HG02610 (cell line): ENCODE measurements around the gene LRP1B.
"Not testable (repeated sequence)": the region's sequence is repeated elsewhere in the genome, so short reads cannot be mapped to it uniquely, and the experiment has no call there.

Source experiments
- ATAC-seq: cut with Tn5 transposase; IDR thresholded peaks from one replicate; pipeline ENCODE4 v1.9.1; 2021; ENCODE audit warnings: mild to moderate bottlenecking, moderate library complexity; ENCODE audit not compliant: unreplicated experiment

The LRP1B gene

DNA sequence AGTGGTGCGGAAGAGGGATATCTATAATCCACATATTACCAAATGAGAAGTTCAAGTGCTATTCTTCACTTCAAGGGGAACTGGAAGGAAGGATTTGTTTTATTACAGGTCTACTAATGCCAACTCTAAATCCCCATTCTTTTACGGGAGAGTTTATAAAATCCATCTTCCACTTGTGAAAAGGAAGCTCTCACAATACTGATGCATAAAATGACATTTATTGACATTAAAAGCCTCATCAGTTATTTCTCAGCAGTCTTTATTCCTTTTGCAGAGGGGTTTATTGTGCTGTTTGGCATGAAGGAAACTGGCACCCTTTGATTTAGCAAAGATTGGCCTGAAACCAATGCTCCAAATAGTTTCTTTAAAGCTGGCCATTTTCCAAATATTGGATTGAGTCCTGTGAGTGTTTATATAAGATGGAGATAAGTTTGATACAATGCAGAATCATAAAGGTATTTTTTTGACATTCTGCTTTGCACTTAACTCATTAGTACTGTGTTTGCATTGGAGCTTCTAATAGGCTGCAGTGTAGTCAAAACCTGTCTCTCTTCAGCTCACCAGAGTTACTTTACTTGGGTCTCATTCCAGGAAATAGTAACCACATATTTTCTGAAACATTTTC lies 26.6 kb downstream of the LRP1B start:
- no peak for ATAC-seq

DNA sequence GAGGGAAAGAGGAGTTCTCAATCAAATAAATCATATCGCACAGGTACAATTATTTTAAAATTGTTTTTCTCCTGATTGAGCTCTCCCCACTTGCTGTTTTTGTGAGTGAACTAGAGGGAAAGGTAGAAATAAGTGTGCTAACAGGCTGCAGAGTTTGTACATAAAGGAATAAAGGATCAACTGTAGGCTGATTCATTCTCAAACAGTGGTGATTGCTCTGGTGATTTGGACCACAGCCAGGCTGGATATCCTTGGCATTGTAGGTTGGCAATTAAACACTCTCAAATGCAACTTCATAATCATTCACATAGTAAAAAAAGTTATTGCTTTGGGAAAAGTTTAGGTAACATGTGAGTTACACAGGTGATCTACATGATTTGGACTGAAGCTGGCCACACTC lies 29.8 kb downstream of the LRP1B start:
- no peak for ATAC-seq

DNA sequence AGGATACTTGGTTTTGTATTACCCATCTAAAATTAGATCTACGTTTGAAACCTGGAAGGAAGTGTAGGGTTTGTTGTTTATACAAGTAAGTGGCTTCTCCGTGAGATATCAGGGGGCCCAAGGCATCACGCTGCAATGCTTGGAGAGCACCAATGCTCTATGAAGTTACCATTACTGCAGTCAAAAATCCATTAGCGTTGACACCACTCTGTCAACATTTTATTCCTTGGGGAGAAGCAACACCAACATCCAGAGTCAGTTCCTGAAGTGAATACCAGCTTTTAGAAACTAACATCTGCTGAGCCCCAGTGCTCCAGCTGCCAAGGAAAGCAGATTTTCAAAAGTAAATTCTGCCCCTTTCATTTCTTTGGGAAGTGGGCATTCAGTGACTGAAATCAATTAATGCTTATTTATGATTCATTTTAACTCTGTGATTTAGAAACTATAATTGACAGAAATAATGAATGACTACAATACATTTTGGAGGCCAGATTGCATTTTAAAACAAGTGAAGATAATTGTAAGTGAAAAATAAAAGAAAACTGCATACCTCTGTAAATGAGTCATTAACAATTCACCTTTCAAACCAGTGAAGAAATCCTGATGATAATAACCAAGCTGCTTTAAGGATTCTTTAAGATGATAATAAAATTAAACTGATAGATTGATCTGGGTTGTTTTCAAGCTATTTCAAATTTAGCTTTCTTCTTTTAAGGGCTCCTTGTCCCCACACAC lies 30.5 kb downstream of the LRP1B start:
- ATAC-seq, result no peak

DNA sequence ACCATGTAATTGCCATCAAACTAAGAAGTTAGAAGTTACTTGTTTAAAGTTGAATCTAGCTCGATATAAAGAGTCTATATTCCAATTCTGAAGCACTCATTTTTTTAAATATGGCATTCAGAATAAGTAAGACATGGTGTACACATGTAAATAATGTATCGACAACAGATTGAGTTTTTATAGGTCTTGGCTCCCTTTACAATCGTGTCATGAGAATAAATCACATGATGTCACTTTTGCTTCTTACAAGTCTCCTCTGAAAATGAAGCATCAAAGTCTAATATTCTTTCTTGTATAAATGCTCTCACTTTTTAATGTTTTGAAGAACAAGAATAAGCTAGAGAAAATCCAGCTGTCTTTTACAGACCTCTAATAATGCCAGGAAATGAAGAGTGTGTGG lies 33.1 kb downstream of the LRP1B start:
- ATAC-seq, result no peak

DNA sequence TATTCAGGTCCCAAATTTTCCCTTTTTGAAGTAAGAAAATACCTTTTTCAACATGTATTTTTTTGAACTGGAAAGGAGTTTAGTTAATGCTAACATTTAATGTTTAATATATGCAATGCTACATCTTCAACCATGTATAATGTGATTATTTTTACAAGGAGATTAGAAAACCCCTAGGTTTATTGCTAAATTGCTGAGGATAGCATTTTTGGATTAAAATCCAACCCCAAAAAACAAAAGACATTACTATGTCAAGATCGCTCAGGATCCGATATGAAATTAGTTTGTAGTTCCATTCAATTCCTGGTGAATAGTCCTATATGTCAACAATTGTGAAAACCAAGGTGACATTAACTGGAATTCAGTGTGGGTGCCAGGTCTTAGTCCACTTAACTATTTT lies 35.2 kb downstream of the LRP1B start:
- no peak for ATAC-seq

DNA sequence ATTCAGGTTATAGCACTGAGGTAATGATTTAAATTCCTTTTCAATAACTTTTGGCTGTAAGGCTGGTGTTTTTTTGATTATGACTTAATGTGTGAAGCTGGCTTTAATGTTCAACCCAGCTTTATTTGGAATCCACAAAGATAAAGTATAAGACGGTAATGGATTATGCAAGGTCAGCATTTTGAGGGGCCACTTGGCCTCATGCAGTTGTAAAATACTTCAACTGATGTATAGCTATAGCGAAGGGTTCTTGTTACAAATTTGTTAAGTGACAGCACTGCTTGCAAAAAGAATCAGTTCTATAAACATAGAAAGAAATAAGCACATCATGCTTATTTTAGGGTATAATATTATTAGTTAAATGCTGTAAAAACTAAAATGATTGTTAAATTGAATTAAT lies 36.6 kb downstream of the LRP1B start:
- no peak for ATAC-seq

DNA sequence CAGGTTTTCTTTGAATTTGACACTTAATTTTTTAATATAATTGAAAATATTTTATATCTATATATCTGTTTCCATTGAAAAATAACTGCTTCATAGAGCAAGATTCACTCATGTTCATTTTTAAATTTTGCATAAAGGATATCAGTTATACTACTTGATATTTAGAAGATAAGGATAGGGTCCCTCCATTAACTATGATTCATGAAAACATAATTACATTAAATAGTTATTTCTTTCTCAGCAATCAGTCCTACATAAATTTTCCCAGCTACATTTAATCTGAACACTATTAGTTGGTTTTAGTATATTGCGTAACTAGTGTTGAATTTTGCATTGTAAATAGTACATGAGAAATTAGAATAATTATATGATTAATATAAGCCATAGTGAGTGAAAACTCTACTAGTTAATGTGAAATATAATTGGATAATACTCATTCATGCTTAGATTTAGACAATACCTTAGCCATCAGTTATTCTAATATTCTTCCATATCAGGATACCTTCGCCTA lies 42.7 kb downstream of the LRP1B start:
- no peak for ATAC-seq

DNA sequence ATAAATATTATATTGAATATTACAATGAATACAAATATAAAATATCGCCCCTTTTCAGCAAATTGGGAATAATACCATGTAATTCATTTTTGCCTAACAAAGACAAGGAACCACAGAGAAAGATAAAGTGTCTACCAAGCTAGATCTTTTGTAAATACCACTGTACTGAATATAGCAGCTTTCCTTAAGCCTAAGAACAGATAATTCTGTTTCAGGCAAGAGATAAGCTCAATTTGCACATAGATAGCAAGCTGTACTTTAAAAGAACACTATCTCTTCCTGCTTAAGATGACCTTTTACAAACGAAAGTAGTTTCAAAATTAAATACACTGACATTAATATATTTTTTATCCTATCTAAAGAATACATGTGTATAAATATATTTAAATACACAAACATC lies 43.2 kb downstream of the LRP1B start:
- ATAC-seq, result not testable (repeated sequence)

DNA sequence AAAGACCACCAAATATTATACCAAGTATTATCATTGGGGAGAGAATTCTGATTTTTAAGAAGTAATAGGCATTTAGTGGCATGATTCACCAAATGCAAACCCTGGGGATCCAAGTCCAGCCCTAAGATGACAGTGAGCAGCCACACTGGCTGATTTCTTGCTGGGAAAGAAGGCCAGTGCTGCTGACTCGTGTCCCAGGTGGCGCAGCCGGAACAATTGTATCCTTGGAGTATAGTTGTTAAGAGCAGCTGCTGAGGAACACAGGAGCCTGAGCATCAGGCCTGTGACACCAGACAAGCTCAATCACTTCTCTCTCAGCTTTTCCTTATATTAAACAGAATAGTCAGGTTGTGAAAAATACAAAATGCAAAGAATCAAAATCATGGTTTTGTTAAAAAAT lies 48.4 kb downstream of the LRP1B start:
- no peak for ATAC-seq

DNA sequence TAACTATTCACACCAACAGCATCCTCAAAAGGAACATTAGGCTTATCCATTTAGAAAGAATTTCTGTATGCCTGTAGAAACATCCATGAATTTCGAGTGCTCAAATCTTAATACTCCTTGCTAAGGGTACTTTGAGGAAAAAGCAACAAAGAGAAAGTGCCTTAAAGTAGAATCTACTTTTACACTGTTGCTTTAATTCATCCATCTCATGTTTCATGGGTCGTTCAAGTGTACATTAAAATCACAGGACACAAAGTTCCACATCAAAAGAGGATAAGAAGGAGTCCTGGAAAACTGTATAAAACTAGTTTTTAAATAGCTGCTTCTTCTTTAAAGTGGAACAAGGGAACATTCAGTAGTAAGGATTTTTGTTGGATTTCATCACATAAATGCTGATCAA lies 54.5 kb downstream of the LRP1B start:
- no peak for ATAC-seq

DNA sequence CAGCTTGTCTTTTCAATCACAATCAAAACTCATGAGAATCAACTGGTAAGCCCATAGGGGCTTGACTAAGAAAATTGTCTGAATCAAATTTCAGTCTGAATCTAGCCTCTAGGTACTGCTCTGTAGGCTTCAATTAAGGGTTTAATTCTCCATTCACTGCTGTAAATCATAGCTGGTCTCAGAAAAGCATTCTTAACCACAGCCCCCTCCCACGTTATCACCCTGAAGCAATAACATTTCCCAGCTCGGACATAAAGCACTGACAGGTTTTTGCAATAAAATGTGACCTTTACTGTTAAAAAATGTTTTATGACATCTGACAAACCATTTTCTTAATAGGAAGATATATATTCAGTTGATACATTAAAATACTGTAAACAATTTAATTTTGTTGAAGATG lies 55.0 kb downstream of the LRP1B start:
- ATAC-seq, result no peak

DNA sequence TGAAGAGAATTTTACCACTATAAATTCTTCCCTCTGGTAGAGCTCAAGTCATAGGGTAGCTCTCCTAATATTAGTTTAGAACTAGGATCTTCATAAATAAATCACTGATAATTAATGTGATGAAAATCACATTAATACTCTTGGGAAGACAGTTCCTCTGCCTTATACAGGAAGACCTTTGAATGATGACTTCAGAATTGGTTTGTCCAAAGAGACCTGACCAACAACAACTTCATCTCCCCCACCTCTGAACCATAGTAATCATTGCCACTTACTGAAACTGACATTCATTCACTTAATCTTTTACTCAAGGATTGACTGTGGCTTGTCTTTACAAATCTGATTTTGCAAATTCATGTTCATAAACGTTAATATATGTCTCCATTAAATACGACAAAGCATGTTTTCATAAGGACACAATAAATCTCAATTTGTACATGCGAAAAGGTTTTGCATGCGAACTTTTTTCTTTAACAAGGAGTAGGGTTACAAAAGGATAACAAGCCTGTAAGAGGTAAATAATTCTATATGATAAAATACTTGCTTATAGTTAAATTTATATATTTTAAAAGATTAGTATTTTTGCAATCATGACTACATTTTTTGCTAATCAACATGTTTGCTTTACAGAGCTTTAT lies 61.4 kb downstream of the LRP1B start:
- ATAC-seq, result no peak

- ATAC-seq, result no peak
Measured at GRCh38 chr2:142065700-142066099, 65.1 kb downstream of the LRP1B start.

GRCh38 chr2:142065156-142065555 lies 65.7 kb downstream of the LRP1B start:
- no peak for ATAC-seq

DNA sequence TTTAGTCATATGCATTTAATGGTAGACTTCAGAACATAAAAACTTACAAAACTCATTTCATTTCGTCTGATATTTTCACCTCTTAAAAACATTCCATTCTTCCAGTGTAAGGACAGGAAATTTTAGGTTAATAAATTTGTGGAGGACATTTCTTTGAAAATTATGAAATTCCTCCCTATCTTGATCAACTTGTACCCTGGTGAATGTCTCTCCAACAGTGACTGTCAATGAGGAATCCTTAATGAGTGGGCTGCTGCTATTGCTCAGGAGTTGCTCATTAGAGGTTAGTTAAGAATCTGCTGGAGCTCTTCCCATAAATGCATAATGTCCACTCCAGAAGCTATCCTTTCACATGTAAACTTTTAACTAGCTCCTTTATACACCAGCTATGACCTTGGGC lies 69.1 kb downstream of the LRP1B start:
- no peak for ATAC-seq

DNA sequence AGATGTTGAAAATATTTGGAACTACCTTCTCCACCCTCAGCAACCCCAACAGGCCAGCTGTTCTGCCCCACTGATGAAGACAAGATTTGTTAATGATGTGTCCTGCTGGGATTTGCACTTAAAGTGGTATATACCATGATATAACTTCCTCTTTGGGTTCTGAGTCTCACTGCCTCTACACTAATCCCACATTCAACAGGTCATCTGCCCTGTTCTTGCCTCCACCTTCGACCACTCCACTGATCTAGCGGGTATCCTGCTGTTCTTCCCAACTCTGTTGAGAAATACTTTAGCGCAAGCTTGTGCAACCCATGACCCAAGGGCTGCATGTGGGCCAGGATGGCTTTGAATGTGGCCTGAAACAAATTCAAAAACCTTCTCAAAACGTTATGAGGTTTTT lies 72.7 kb downstream of the LRP1B start:
- ATAC-seq, result no peak

- no peak for ATAC-seq
Measured at GRCh38 chr2:142056784-142057183, 74.0 kb downstream of the LRP1B start.

DNA sequence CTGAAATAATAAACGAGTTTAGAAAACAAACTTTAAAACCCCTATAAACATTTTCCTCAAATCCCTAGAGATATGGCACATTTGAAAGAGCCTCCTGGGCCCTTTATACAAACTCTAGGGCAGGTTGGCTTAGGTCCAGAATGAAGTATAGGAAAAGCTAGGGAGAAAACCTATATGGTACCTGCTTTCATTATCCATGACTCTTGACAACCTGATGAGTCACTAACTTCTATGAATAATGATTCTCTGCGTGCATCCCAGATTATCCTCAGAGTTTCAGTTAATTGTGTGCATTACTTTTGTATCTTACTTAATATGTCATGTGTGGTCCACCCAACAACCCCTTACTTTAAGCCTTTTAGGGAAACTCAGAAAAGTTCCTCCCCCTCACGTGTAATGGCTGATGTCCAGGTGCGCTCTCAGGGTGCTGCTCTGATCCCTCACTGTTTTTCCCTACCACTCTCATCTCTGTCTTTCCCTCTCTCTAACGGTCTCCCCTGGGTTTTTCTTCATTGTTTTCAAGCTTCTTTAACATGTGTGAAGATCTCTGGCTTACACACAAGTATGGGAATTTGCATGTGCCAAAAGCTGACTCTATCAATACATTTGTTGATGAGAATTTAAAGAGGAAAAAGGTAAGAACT lies 78.5 kb downstream of the LRP1B start:
- ATAC-seq, result no peak

GRCh38 chr2:142048581-142048980 lies 82.2 kb downstream of the LRP1B start:
- ATAC-seq, result no peak

GRCh38 chr2:142045641-142046040 lies 85.2 kb downstream of the LRP1B start:
- no peak for ATAC-seq

DNA sequence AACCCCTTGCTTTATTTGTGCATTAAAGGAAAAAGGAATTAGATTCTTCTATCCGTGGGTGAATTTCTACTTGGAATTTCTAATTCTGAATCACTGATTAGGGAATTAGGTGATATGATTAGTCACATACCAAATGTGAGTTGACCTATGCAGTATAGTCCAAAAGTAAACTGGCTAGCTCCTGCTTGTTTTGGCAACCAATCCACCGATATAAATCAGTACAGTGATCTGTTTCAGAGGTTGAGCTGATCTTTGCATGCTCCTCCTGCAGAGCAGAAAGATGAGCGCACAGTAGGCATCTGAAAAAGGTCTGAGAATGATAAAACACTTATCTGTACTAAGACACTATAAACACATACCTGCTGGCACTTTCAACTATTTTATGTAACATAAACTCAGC lies 86.6 kb downstream of the LRP1B start:
- no peak for ATAC-seq
